22Rv1 (cell line): ENCODE measurements around the gene MPEG1.
A peak's percentile ranks its signal among the peaks of the same experiment; 100 is the strongest.

Source experiments
- H3K27ac ChIP-seq: fragments of 450-650 bp; 2 replicates; pipeline ENCODE4 v1.5.1; 2017
- CTCF ChIP-seq: fragments of 450-650 bp; IDR thresholded peaks from 2 replicates; pipeline ENCODE4 v1.5.1; 2017; ENCODE audit warnings: mild to moderate bottlenecking
- ZFX ChIP-seq: fragments of 450-650 bp; IDR thresholded peaks from 2 replicates; pipeline ENCODE4 v1.6.1; 2017; ENCODE audit warnings: antibody characterized with exemption, borderline replicate concordance

MPEG1 gene

DNA sequence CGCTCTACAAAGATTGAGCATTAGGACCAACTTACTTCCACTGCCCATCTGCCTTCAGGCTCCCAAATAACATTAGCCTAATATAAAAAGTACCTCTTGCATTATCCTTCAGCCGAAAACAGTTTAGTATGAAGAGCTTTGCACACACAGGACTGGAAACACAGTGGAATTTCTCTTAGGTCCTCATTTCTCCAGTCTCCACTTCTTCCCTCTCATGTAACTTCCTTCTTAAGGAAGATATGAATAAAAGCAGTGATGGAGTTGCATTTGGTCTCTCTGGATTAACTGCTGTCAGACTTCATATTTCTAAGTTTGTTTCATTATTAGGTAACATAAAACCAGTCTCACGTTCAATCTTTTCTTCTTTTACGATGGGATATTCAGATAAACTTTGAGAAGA is 5.6 kb upstream of the MPEG1 start:
- no peak overlapping the region for H3K27ac ChIP-seq
- TF ChIP-seq CTCF (no peak), ZFX (no peak)

DNA sequence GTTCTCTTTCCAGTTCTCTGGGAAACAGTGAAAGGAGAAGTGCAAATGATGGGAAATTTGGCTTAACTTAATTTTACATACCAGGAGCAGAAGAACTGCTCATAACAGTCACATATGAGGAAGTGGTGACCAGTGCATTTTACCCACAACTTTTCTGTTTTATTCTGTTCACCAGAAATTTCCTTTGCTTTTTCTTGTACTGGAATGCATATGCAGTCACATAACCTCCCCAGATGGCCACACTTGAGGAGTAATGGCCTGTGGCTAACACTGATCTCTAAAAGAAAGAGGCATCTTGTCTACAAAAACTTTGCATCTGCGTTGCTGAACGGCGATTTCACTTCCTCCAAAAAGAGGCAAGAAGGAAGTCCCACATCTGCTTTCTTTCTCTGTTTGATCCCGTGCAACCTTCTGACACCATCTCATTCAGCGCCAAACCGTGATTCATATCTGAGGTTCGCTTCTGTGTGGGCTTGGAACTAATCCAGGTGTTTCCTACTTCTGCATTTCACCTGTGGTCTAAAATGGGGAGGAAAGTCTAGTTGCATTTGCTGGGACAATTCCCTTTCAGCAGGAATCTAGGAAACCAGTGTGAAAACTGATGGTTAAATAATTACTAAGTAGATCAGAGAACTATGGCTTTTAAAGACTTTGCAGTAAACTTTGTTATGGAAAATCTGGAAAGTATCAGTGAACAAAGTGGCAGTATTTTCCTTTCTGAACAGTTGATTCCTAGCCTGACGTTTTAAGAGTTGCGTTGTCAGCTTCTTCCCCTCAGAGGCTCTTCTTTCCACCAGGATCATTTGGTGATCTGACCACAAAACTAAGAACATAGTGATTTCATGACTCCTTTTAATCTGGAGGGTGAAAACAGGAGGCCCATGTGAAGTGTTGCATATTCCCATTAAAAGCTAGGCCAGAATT is 4.2 kb upstream of the MPEG1 start:
- H3K27ac ChIP-seq: no peak overlapping the region
- no peak for TF ChIP-seq CTCF
- TF ChIP-seq ZFX: no peak

DNA sequence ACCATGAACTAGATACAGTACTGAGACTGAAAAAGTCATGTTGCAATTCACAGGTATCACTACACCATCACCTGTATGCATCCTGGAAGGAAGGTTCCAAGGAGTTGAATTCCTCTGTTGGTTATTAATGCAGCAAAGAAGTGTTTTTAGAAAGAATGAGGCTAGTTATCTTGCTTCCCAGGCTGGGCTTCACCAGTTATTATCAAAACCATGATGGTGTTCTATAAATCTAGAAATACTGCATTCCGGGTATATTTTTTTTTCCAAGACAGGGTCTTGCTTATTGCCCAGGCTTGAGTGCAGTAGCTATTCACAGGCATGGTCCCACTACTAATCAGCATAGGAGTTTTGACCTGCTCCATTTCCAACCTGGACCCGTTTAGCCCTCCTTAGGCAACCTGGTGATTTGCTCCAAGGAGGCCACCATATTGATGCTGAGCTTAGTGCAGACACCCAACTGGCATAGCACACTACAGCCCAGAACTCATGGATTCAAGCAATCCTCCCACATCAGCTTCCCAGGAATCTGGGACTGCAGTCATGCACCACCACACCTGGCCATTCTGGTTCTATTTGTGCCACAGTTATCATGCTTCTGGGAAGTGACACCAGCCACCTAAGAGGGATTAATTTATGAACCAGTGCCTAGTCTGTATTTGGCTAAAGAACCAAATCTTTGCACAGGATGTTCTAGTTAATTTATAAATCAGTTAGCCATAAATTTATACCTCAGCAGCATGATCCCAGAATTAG is 1.6 kb upstream of the MPEG1 start:
- H3K27ac ChIP-seq: no peak overlapping the region
- no peak for TF ChIP-seq CTCF
- TF ChIP-seq ZFX: no peak

- no peak for TF ChIP-seq ZFX
- no peak for TF ChIP-seq CTCF
- no peak overlapping the region for H3K27ac ChIP-seq
Observed at GRCh38 chr11:59212222-59212621, 505 bp downstream of the MPEG1 start.

DNA sequence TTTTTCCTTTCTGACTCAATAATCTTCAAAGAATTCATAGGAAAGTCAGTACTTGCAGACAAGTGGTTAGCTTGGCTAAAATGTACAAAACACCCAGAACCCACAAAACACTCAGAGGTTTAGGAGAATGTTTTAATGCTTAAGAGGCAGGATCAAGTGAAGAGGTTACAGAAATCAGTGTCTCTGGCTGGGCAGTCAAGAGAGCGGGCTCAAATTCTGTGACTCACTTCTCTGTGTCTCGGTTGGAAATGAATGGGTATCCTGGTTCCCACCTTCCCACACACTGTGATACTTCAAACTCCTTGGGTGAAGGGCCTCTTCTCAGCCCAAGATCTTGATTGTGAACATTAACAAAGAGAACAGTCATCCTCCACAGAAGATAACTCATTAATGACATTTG is 3.8 kb downstream of the MPEG1 start:
- no peak overlapping the region for H3K27ac ChIP-seq
- TF ChIP-seq CTCF: no peak
- TF ChIP-seq ZFX: no peak

DNA sequence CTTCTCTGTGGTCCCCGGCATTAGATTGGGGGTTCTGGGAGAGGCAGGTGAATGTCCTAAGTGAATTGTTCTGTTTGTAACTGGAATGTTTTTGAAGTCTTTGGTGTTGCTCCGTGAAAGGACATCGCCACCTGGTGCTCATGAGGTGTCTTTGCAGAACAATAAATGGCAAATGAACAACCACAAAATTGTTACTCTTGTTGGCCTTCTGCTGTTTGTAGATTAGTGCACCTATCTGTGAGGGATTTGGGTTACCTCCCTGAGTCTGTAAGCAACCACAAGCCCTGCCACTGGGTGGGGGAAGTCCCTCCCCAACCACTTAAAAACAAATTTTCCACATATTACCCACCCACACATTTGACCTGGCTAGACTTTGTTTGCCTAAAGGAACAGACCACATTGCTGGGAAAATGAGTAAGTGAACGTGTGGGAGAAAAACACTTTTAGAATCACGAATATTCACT is 4.7 kb downstream of the MPEG1 start:
- TF ChIP-seq ZFX (no peak), CTCF (peak; percentile 87)
- no peak overlapping the region for H3K27ac ChIP-seq

DNA sequence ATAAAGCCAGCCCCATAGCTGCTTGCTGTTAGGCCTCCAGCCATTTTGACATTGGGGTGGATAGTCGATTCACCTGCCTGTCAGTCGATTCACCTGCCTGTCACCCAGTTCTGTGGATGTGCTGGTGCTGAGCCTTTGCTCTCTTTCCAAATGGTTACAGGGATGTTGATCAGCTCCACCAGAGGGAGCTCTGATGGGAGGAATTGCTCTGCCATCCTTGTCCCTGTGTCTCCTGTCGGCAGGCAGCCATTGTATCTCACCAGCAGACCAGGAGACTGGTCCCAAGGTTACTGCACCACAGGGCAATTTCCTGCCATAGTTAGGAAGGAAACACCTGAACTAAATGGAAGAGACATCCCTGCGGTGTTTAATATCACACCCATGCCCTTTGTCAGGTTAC is 6.1 kb downstream of the MPEG1 start:
- TF ChIP-seq ZFX: no peak
- TF ChIP-seq CTCF: peak; percentile 72
- H3K27ac ChIP-seq: no peak overlapping the region
